ENCODE measurements around the gene RGL3.
"Not testable (repeated sequence)": the region's sequence is repeated elsewhere in the genome, so short reads cannot be mapped to it uniquely, and the experiment has no call there.

The RGL3 gene

GRCh38 chr19:11387162-11388034 lies 31.7 kb downstream of the RGL3 start:
- no peak overlapping the region for H3K4me3 ChIP-seq (replicated peaks; ENCODE audit: low read depth, low read length)
- TF ChIP-seq, protein P1, sequence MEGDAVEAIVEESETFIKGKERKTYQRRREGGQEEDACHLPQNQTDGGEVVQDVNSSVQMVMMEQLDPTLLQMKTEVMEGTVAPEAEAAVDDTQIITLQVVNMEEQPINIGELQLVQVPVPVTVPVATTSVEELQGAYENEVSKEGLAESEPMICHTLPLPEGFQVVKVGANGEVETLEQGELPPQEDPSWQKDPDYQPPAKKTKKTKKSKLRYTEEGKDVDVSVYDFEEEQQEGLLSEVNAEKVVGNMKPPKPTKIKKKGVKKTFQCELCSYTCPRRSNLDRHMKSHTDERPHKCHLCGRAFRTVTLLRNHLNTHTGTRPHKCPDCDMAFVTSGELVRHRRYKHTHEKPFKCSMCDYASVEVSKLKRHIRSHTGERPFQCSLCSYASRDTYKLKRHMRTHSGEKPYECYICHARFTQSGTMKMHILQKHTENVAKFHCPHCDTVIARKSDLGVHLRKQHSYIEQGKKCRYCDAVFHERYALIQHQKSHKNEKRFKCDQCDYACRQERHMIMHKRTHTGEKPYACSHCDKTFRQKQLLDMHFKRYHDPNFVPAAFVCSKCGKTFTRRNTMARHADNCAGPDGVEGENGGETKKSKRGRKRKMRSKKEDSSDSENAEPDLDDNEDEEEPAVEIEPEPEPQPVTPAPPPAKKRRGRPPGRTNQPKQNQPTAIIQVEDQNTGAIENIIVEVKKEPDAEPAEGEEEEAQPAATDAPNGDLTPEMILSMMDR (IDR thresholded peaks at IDR 0.05; ENCODE audit: low read length, missing control alignments), result no peak
- DNase-seq (ENCODE audit: low read depth), result no peak

DNA sequence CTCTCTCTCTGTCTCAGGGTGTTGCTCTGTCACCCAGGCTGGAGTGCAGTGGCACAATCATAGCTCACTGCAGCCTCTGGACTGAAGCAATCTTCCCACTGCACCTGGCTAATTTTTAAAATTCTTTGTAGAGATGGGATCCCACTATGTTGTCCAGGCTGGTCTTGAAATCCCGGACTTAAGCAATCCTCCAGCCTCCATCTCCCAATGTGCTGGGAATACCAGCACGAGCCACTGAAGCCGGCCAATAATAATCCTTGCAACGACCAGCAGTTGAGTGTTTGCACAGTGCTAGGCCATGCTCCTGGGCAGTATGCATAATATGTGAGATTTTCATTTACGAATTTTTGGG lies 34.4 kb downstream of the RGL3 start:
- TF ChIP-seq, protein P1 (IDR thresholded peaks at IDR 0.05; ENCODE audit: low read length, missing control alignments), result no peak
- H3K4me3 ChIP-seq (replicated peaks; ENCODE audit: low read depth, low read length), result no peak overlapping the region
- DNase-seq (ENCODE audit: low read depth), result no peak

GRCh38 chr19:11383706-11384048 lies 35.4 kb downstream of the RGL3 start:
- TF ChIP-seq, protein P1 (IDR thresholded peaks at IDR 0.05; ENCODE audit: low read length, missing control alignments), result no peak
- peak overlapping the region; percentile 65 for H3K4me3 ChIP-seq (replicated peaks; ENCODE audit: low read depth, low read length)
- DNase-seq (ENCODE audit: low read depth), result no peak

GRCh38 chr19:11382898-11383705 lies 36.0 kb downstream of the RGL3 start:
- TF ChIP-seq, protein P1 (IDR thresholded peaks at IDR 0.05; ENCODE audit: low read length, missing control alignments), result peak; percentile 68
- H3K4me3 ChIP-seq (replicated peaks; ENCODE audit: low read depth, low read length), result peak overlapping the region; percentile 65
- DNase-seq (ENCODE audit: low read depth), result peak; percentile 39

DNA sequence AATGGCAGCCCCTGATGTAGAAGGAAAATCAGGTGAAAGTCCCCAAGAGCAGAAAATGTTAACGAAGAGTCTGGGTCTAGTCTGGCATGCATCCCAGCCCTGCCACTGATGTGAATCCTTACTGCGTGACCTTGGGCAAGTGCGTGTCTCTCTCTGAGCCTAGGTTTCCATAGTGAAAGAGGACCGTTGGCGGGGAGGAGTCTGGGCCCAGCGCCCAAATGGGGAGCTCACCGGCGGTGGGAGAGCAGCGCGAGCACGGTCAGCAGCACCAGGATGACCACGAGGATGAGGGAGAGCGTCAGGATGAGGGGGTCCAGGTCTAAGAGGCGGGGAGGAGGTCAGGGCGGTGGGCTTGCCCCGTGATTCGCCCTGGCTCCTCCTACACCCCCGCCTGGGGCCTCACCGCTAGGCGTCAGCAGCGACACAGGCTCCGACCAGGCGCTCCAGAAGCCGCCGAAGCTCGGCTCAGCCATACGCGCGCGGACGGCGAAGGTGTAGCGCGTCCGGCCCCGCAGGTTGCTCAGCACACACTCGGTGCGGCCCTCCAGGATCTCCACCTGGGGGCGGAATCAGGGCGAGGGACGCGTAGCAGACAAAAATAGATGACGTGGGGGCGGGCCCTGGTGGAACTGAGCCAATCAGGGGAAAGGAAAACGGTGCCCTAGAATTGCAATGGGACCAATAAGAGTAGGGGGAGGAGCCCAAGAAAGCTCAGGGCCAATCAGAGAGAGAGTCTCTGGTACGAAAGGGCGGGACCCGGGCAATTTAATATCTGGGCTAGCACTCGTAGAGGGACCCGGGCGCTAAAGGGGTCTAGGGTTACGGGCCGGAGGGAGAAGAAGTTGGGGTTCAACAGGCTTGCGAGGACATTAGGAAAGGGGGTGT lies 38.2 kb downstream of the RGL3 start:
- DNase-seq (ENCODE audit: low read depth), result peak; percentile 95
- TF ChIP-seq, protein P1 (IDR thresholded peaks at IDR 0.05; ENCODE audit: low read length, missing control alignments), result peak; percentile 60
- H3K4me3 ChIP-seq (replicated peaks; ENCODE audit: low read depth, low read length), result peak overlapping the region; percentile 69

DNA sequence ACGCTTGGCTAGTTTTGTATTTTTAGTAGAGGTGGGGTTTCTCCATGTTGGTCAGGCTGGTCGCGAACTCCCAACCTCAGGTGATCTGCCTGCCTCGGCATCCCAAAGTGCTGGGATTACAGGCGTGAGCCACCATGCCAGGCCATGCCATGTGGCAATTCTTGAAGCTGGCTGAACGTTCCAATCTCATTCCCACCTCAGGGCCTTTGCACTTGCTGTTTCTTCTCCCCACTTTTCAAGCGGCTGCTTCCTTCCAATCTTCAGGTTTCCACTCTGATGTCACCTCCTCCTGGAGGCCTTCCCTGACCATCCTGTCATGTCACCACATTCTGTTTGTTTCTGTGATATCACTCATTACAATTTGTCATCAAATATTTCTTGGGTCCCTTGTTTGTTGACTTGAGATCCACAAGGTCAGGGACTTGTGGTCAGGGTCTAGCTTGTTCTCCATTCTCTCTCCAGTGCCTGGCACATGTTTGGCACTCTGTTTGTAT lies 39.2 kb downstream of the RGL3 start:
- DNase-seq (ENCODE audit: low read depth), result no peak
- no peak overlapping the region for H3K4me3 ChIP-seq (replicated peaks; ENCODE audit: low read depth, low read length)
- TF ChIP-seq, protein P1 (IDR thresholded peaks at IDR 0.05; ENCODE audit: low read length, missing control alignments), result no peak

DNA sequence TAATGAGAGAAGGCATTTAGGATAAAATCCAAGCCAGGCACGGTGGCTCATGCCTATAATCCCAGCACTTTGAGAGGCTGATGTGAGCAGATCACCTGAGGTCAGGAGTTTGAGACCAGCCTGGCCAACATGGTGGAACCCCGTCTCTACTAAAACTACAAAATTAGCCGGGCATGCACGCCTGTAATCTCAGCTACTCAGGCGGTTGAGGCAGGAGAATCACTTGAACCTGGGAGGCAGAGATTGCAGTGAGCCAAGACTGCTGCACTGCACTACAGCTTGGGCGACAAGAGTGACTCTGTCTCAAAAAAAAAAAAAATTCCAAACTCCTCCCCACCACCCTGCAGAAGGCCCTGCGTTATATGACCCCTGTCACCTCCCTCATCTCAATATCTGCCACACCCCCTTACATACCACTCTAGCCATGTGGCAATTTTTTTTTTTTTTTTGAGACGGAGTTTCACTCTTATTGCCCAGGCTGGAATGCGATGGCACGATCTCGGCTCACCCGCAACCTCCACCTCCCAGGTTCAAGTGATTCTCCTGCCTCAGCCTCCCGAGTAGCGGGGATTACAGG lies 39.8 kb downstream of the RGL3 start:
- not testable (repeated sequence) for H3K4me3 ChIP-seq (replicated peaks; ENCODE audit: low read depth, low read length)

More for the DNA sequence above, 39.8 kb downstream of the RGL3 start:
- not testable (repeated sequence) for DNase-seq (ENCODE audit: low read depth)

Data from fibroblast of pulmonary artery (primary cell).